Hepatocyte (in vitro differentiated cells): ENCODE measurements around the gene MLH3.

Experiments used
- CTCF ChIP-seq: fragments of 200-600 bp; sonication (generic); IDR thresholded peaks from 2 replicates; pipeline ENCODE4 v1.5.1; 2016; ENCODE audit warnings: antibody characterized with exemption, mild to moderate bottlenecking; ENCODE audit not compliant: poor library complexity
- EZH2 ChIP-seq: fragments of 200-600 bp; sonication (generic); IDR thresholded peaks from 2 replicates; pipeline ENCODE4 v1.6.1; 2016; ENCODE audit warnings: antibody characterized with exemption, mild to moderate bottlenecking, borderline replicate concordance

- TF ChIP-seq CTCF, result no peak
- TF ChIP-seq EZH2, result no peak
These were observed 2.1 kb downstream of the MLH3 start for GRCh38 chr14:75049136-75049535.
